ENCODE data around the gene DDX11. TPM values are rescaled to one million over a fixed set of nuclear protein-coding genes. Genes with fewer than 3 reads are reported as not detected.

The DDX11 gene
- total RNA-seq, 1 experiment from 2014 or later: 53.8 TPM

- H2AFZ ChIP-seq (ENCODE audit: low read length): no peak overlapping the region
- intact Hi-C loops (cut with micrococcal nuclease): no loop called here
These were observed 44.9 kb downstream of the DDX11 start for GRCh38 chr12:31118347-31119191.

GRCh38 chr12:31119192-31119802 is 45.6 kb downstream of the DDX11 start:
- Histone ChIP-seq H3K27me3 (ENCODE audit: low read length) (peaks cover 7% of the 10 kb centered on the region), H2AFZ (ENCODE audit: low read length) (no peak overlapping the region), H3K27ac (ENCODE audit: low read length) (no peak overlapping the region), H3K4me2 (ENCODE audit: low read length) (no peak overlapping the region), H3K9ac (ENCODE audit: low read length) (no peak overlapping the region), H3K9me2 (replicated peaks; ENCODE audit: low read length) (no peaks in the 10 kb centered on the region), H4K20me1 (ENCODE audit: low read length) (no peaks in the 10 kb centered on the region), H3F3A (ENCODE audit: low read length, unreplicated experiment) (no peaks in the 10 kb centered on the region), H3K9me3 (ENCODE audit: low read length) (no peaks in the 10 kb centered on the region), H3K79me2 (ENCODE audit: low read length) (no peaks in the 10 kb centered on the region), H3K4me3 (ENCODE audit: low read length) (no peak overlapping the region), H3K4me1 (ENCODE audit: insufficient read depth, low read length) (peaks cover 8% of the 10 kb centered on the region; the same call in 1 of the 2 replicates), H3K36me3 (ENCODE audit: low read depth, low read length) (no peaks in the 10 kb centered on the region)
- ChIA-PET CTCF (no interaction called here), POLR2A (ENCODE audit: unreplicated experiment) (no interaction called here)
- BruUV-seq (replicated peaks): no TSS peak
- intact Hi-C loops (cut with micrococcal nuclease): no loop called here
- DNase-seq: no peak
- TF ChIP-seq CTCF (conservative IDR thresholded peaks at IDR 0.05; ENCODE audit: low read depth, low read length): no peak
- no peak for ATAC-seq

More at GRCh38 chr12:31118347-31119191, 44.9 kb downstream of the DDX11 start:
- H3K79me2 ChIP-seq (ENCODE audit: low read length): no peaks in the 10 kb centered on the region
- peaks cover 7% of the 10 kb centered on the region for H3K27me3 ChIP-seq (ENCODE audit: low read length)
- no peak overlapping the region for H3K27ac ChIP-seq (ENCODE audit: low read length)
- POLR2A ChIA-PET (ENCODE audit: unreplicated experiment): no interaction called here
- H3K36me3 ChIP-seq (ENCODE audit: low read depth, low read length): no peaks in the 10 kb centered on the region
- H3K4me1 ChIP-seq (ENCODE audit: insufficient read depth, low read length): peaks cover 8% of the 10 kb centered on the region; the same call in 1 of the 2 replicates
- H4K20me1 ChIP-seq (ENCODE audit: low read length): no peaks in the 10 kb centered on the region
- H3K4me2 ChIP-seq (ENCODE audit: low read length): no peak overlapping the region
- no peaks in the 10 kb centered on the region for H3K9me3 ChIP-seq (ENCODE audit: low read length)
- H3K9me2 ChIP-seq (replicated peaks; ENCODE audit: low read length): no peaks in the 10 kb centered on the region
- H3F3A ChIP-seq (ENCODE audit: low read length, unreplicated experiment): no peaks in the 10 kb centered on the region
- no TSS peak for BruUV-seq (replicated peaks)
- DNase-seq: no peak
- 0 out of 2 replicates have a peak overlapping the region, but pooled peaks have one; percentile 15 for H3K4me3 ChIP-seq (ENCODE audit: low read length)
- no peak for TF ChIP-seq EZH2 (IDR thresholded peaks at IDR 0.05; ENCODE audit: low read length, unreplicated experiment)
- no peak for TF ChIP-seq CTCF (conservative IDR thresholded peaks at IDR 0.05; ENCODE audit: low read depth, low read length)
- no peak for TF ChIP-seq EZH2phosphoT487 (IDR thresholded peaks at IDR 0.05; ENCODE audit: borderline replicate concordance, low read length)
- no peak overlapping the region for H3K9ac ChIP-seq (ENCODE audit: low read length)
- CTCF ChIA-PET: no interaction called here
- no peak for ATAC-seq

GRCh38 chr12:31119803-31120211 is 46.1 kb downstream of the DDX11 start:
- no peak overlapping the region for H3K4me2 ChIP-seq (ENCODE audit: low read length)
- no peaks in the 10 kb centered on the region for H3K36me3 ChIP-seq (ENCODE audit: low read depth, low read length)
- no peak overlapping the region for H3K9ac ChIP-seq (ENCODE audit: low read length)
- H3K79me2 ChIP-seq (ENCODE audit: low read length): no peaks in the 10 kb centered on the region
- POLR2A ChIA-PET (ENCODE audit: unreplicated experiment): no interaction called here
- BruUV-seq (replicated peaks): no TSS peak
- no peak for TF ChIP-seq EZH2 (IDR thresholded peaks at IDR 0.05; ENCODE audit: low read length, unreplicated experiment)
- no peak for TF ChIP-seq CTCF (conservative IDR thresholded peaks at IDR 0.05; ENCODE audit: low read depth, low read length)
- H3K27ac ChIP-seq (ENCODE audit: low read length): no peak overlapping the region
- H4K20me1 ChIP-seq (ENCODE audit: low read length): no peaks in the 10 kb centered on the region
- ATAC-seq: no peak
- intact Hi-C loops (cut with micrococcal nuclease): no loop called here
- no peak for DNase-seq
- H3K9me3 ChIP-seq (ENCODE audit: low read length): no peaks in the 10 kb centered on the region
- H3F3A ChIP-seq (ENCODE audit: low read length, unreplicated experiment): no peaks in the 10 kb centered on the region
- H3K4me1 ChIP-seq (ENCODE audit: insufficient read depth, low read length): peaks cover 8% of the 10 kb centered on the region; the same call in 1 of the 2 replicates
- no peaks in the 10 kb centered on the region for H3K9me2 ChIP-seq (replicated peaks; ENCODE audit: low read length)
- CTCF ChIA-PET: no interaction called here
- no peak overlapping the region for H3K4me3 ChIP-seq (ENCODE audit: low read length)
- H2AFZ ChIP-seq (ENCODE audit: low read length): no peak overlapping the region
- peaks cover 7% of the 10 kb centered on the region for H3K27me3 ChIP-seq (ENCODE audit: low read length)

All from PC-3 (cell line).